Adrenal gland (tissue), 5 donors: ENCODE measurements around the gene DPPA4.

Experiments
- CTCF ChIP-seq, 6 experiments: fragments of 450-650 bp in 4 of 6; fragments of 200-600 bp in 2 of 6; sonication (generic) in 1 of 6; IDR thresholded peaks; 1 replicate in 5 of 6; 2 replicates in 1 of 6; pipeline versions ENCODE4 v1.5.1 to v1.8.0; 2016 to 2021; ENCODE audit warnings: antibody characterized with exemption in 6 of 6, mild to moderate bottlenecking in 2 of 6, moderate library complexity in 1 of 6
- POLR2A ChIP-seq, 2 donors: fragments of 450-650 bp; IDR thresholded peaks; one replicate each; pipeline ENCODE4 v1.6.1; 2017; ENCODE audit warnings: antibody characterized with exemption in 2 of 2, mild to moderate bottlenecking in 2 of 2, moderate library complexity in 1 of 2
- donor health status: DM: no; HTN: no; CAD: no.

GRCh38 chr3:109337393-109337792 is at the start of gene DPPA4:
- TF ChIP-seq CTCF (IDR thresholded peaks at IDR 0.05): no peak
- no peak for TF ChIP-seq POLR2A (IDR thresholded peaks at IDR 0.05)
